Aorta (tissue), 5 donors: ENCODE results near the gene ZKSCAN1. TPM values are rescaled to one million over a fixed set of nuclear protein-coding genes. Genes with fewer than 3 reads are reported as not detected.
"Not testable (repeated sequence)": the region's sequence is repeated elsewhere in the genome, so short reads cannot be mapped to it uniquely, and the experiment has no call there.

Source experiments
- ATAC-seq: fragments of 200-7000 bp; cut with Tn5 transposase; one replicate; pipeline ENCODE4 v1.9.1; 2022; ENCODE audit warnings: moderate library complexity; ENCODE audit not compliant: low FRiP score
- DNase-seq, 2 donors: peaks; one replicate each; pipeline ENCODE4 v3.0.0-alpha.2; 2020
- H3K27ac ChIP-seq, 2 donors: one replicate each; pipeline ENCODE4 v1.5.1; 2013; ENCODE audit warnings: low read length in 2 of 2, mild to moderate bottlenecking in 2 of 2, moderate library complexity in 2 of 2, control low read depth in 1 of 2, inconsistent platforms in 1 of 2, low read depth in 1 of 2
- H3K27me3 ChIP-seq, 2 donors: one replicate each; pipeline ENCODE4 v1.6.1; 2013; ENCODE audit warnings: control low read depth in 1 of 2, low read length in 1 of 2, mild to moderate bottlenecking in 1 of 2, moderate library complexity in 1 of 2; ENCODE audit not compliant: insufficient read depth in 2 of 2, control insufficient read depth in 1 of 2
- H3K36me3 ChIP-seq, 2 donors: one replicate each; pipeline ENCODE4 v1.6.1; 2013; ENCODE audit warnings: control low read depth in 1 of 2, low read length in 1 of 2, mild to moderate bottlenecking in 1 of 2; ENCODE audit not compliant: insufficient read depth in 2 of 2, control insufficient read depth in 1 of 2
- H3K4me1 ChIP-seq, 2 donors: one replicate each; pipeline ENCODE4 v1.6.1; 2013; ENCODE audit warnings: low read length in 2 of 2, control low read depth in 1 of 2, mild to moderate bottlenecking in 1 of 2, moderate library complexity in 1 of 2; ENCODE audit not compliant: insufficient read depth in 2 of 2, control insufficient read depth in 1 of 2
- H3K4me3 ChIP-seq, 2 donors: one replicate each; pipeline ENCODE4 v1.5.1; 2013; ENCODE audit warnings: low read length in 2 of 2, control low read depth in 1 of 2, mild to moderate bottlenecking in 1 of 2
- H3K9me3 ChIP-seq: one replicate; pipeline ENCODE4 v1.6.1; 2013; ENCODE audit warnings: mild to moderate bottlenecking, low read length; ENCODE audit not compliant: control insufficient read depth
- WGBS, 2 donors: extraction: QIAGEN DNeasy Blood & Tissue Kit; methylation state at CpG; one replicate each; pipeline ENCODE4 v1.1.7; 2013; 5-methylcytosine and 5-hydroxymethylcytosine counted together
- intact Hi-C, 2 donors: fragments of 100-400 bp; cut with DNase I; formaldehyde crosslinking; loops; one replicate each; pipeline versions ENCODE4 v1.14.2 to v1.15.0; 2022
- polyA plus RNA-seq, 2 donors: library from polyadenylated mRNA; stranded (reverse); fragments of 200-250 nt; gene quantifications; one replicate each; pipeline ENCODE4 v1.2.3, GENCODE V29; 2013
- total RNA-seq, 2 donors: library from RNA; stranded (reverse); fragmentation: NEBNext Ultra II Directional; extraction: Animal tissue kit (Norgen Biotek cat#: 25700); gene quantifications; one replicate each; pipeline ENCODE4 v1.2.1, GENCODE V29; 2021
- donor health status: healthy with polysubstance abuse.
- donor health status: Bipolar disorder and iron deficiency.
- donor health status: DM: no; HTN: no; CAD: no.
- donor health status: DM: no; HTN: no; CAD: no.
- donor health status: DM: yes; HTN: yes; CAD: no.

The ZKSCAN1 gene
- total and polyA plus RNA-seq, 4 donors = 6.5 to 80.9 (median 36.6) TPM

DNA sequence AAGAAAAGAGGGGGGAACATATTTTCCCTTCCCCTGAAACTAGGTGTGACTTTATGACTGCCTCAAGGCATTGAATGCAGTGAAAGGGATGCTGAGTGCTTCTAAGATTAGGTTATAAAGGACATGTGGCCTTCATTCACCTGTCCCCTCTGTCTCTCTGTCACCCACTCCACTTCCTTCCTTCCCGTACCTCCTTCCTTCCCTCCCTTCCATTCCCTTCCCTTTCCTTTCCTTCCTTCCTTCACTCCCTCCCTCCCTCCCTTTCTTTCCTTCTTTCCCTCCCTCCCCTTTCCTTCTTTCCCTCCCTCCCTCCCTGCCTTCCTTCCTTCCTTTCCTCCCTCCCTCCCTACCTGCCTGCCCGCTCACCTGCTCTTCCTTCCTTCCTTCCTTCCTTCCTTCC is 4.5 kb upstream of the ZKSCAN1 start:
- no peak overlapping the region for H3K27ac ChIP-seq
- no peaks in the 10 kb centered on the region for H3K27me3 ChIP-seq
- 72% methylated on average over 2 of the region's 2 CpGs for WGBS, 2 donors
- H3K9me3 ChIP-seq = no peaks in the 10 kb centered on the region
- ATAC-seq (no peak), DNase-seq (no peak)
- no peaks in the 10 kb centered on the region for H3K4me1 ChIP-seq
- H3K4me3 ChIP-seq = no peak overlapping the region
- intact Hi-C loops = no loop called here
- no peaks in the 10 kb centered on the region for H3K36me3 ChIP-seq

DNA sequence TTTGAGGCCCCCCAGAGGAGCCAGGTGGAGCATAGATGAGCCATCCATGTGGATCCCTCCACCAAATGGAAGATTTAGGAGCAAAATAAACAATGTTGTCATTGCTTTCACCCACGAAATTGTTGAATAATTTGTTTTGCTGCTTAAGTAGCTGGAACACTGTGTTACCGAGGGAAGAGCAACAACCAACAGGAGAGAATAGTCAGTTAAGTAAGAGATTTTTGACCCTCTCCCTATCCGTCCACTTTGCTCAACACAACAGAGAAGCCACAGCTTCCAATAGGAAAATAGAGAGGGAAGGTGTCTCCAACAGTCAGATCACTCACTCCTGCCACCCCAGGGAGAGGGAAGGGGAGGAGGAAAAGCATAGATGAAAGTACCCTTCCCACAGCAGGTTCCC is 3.9 kb upstream of the ZKSCAN1 start:
- H3K9me3 ChIP-seq = no peaks in the 10 kb centered on the region
- no peaks in the 10 kb centered on the region for H3K4me1 ChIP-seq
- intact Hi-C loops = no loop called here
- no peaks in the 10 kb centered on the region for H3K27me3 ChIP-seq
- 30 to 35% methylated on average over 3 of the region's 3 CpGs for WGBS, 2 donors
- no peaks in the 10 kb centered on the region for H3K36me3 ChIP-seq
- no peak overlapping the region for H3K4me3 ChIP-seq
- ATAC-seq = no peak
- DNase-seq = no peak
- no peak overlapping the region for H3K27ac ChIP-seq

DNA sequence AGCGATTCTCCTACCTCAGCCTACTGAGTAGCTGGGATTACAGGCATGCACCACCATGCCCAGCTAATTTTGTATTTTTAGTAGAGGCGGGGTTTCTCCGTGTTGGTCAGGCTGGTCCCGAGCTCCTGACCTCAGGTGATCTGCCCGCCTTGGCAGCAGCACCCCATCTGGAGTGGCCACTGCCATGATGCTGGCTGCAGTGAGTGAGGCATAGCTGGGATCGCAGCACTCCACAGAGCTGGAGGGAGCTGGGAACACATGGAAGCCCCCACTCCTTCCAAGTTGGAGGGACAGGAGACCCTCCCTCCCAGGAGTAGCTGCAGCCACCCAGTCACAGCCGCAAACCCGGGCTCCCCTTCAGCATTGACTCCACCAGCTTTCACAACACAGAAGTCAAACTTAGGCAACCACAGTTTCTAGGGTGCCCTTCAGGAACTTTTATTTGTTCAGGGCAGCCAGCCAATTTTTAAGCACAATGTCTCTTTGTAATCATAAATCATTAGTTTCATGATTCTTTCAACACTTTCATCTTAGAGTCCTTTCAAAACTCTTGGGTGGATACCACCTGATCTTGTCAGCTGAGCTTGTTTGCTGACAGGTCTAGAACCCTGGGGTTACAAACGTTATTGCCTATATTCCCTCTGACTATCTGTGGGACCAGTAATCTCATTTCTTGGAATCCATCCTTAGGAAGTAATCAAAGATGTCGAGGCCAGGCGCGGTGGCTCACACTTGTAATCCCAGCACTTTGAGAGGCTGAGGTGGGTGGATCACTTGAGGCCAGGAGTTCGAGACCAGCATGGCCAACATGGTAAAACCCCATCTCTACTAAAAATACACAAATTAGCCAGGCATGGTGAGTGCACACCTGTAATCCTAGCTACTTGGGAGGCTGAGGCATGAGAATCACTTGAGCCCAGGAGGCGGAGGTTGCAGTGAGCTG is 2.7 kb upstream of the ZKSCAN1 start:
- DNase-seq, H3K4me1 ChIP-seq, H3K36me3 ChIP-seq, ATAC-seq, intact Hi-C loops, H3K4me3 ChIP-seq, H3K27me3 ChIP-seq, H3K9me3 ChIP-seq, H3K27ac ChIP-seq: not testable (repeated sequence)
- 78 to 79% methylated on average over 14 of the region's 14 CpGs for whole genome bisulfite sequencing, 2 donors

DNA sequence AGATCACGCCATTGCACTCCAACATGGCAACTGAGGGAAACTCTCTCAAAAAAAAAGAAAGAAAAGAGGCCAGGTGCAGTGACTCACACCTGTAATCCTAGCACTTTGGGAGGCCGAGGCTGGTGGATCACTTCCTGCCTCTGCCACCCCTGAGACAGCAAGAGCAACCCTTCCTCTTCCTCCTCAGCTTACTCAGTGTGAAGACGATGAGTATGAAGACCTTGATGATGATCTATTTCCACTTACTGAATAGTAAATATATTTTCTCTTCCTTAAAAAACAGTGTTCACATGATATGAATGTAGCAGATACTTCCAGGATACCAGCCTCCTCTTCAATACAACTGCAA is 2.1 kb upstream of the ZKSCAN1 start:
- Histone ChIP-seq H3K4me1 (peaks cover 0 to 6% of the 10 kb centered on the region in 2 donors), H3K27ac (no peak overlapping the region), H3K9me3 (no peaks in the 10 kb centered on the region), H3K27me3 (no peaks in the 10 kb centered on the region), H3K4me3 (no peak overlapping the region), H3K36me3 (no peaks in the 10 kb centered on the region)
- 85% methylated on average over 3 of the region's 3 CpGs for WGBS, 2 donors
- DNase-seq = no peak
- intact Hi-C loops = no loop called here
- ATAC-seq = no peak

DNA sequence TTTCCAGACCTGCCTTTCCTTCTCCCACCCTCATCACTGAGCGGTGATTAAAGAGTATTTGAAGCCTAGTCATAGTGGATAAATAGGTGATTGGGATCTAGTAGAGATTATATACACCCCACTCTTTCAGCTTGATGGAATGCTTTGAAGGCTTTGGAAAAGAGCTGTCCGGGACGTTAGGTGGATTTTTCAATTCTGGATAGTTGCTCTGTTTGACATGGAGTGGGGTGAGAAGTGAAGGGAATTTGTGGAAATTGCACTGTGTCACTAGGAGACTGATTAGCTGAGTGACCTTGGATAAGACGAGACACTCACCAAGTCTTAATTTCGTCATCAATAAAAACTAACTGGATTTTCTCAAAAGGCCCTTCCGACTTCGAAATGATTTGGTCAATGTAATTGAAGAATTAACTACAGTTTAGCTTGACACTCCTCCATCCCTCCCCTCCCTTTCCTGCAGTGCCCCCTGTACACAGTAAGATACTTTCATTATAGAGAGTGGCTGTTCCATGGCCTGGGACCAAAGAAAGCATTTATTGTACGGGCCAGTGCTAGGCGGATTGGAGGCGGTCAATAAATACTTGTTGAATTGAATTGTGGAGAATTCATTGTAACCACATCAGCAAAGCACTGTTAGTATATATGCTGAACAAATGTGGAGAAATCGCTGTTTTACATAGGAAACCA is 962 bp downstream of the ZKSCAN1 start:
- Histone ChIP-seq H3K36me3 (no peaks in the 10 kb centered on the region), H3K4me1 (peaks cover 0 to 6% of the 10 kb centered on the region in 2 donors), H3K9me3 (no peaks in the 10 kb centered on the region), H3K27ac (peak overlapping the region in 1 of 2 donors; percentile 81), H3K27me3 (no peaks in the 10 kb centered on the region), H3K4me3 (peak overlapping the region; percentile 94 to 98)
- intact Hi-C loops = loop anchor here in 1 of 2 donors (1.0 kb wide), 1 partner anchor 34 kb away; no protein-coding TSS in a partner anchor
- DNase-seq = no peak
- ATAC-seq = no peak
- 21 to 22% methylated on average over 11 of the region's 11 CpGs for WGBS, 2 donors

DNA sequence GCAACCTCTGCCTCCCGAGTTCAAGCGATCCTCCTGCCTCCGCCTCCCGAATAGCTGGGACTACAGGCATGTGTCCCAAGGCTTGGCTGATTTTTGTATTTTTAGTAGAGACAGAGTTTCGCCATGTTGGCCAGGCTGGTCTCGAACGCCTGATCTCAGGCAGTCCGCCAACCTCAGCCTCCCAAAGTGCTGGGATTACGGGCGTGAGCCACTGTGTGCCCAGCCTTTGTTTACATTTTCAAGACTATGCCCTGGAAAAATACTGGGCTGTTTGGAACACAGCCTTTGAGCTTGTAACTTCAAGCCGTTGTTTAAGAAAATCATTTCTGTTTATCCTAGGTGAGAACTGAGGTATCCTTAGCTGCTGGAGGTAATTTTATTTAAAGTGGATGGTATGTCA is 1.9 kb downstream of the ZKSCAN1 start:
- Histone ChIP-seq H3K36me3 (no peaks in the 10 kb centered on the region), H3K27ac (peak overlapping the region in 1 of 2 donors; percentile 3), H3K9me3 (no peaks in the 10 kb centered on the region), H3K4me3 (no peak overlapping the region), H3K4me1 (peaks cover 0 to 6% of the 10 kb centered on the region in 2 donors), H3K27me3 (no peaks in the 10 kb centered on the region)
- 41 to 42% methylated on average over 11 of the region's 11 CpGs for WGBS, 2 donors
- DNase-seq (no peak), ATAC-seq (no peak)
- intact Hi-C loops = no loop called here

DNA sequence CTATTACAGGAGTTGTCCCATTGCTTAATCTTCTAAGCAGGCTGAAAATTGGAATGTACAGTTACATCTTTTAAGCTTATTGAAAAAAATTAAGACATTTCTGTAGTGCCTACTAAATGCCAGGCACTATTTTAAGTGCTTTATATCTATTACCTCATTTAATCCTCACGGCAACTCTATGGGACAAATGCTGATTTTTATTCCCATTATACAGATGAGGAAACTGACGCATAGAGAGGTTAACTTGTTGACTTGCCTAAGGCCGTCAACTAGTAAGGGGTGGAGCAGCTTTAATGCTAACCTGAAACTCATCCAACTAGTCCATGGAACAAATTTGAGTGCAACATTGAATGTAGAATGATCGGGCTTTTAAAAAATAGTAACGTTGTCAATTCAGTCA is 2.5 kb downstream of the ZKSCAN1 start:
- DNase-seq (no peak), ATAC-seq (no peak)
- no peaks in the 10 kb centered on the region for H3K27me3 ChIP-seq
- H3K4me1 ChIP-seq = peaks cover 0 to 6% of the 10 kb centered on the region in 2 donors
- H3K9me3 ChIP-seq = no peaks in the 10 kb centered on the region
- WGBS, 2 donors = 91 to 94% methylated on average over 5 of the region's 5 CpGs
- no peak overlapping the region for H3K27ac ChIP-seq
- H3K4me3 ChIP-seq = no peak overlapping the region
- peaks cover 0 to 2% of the 10 kb centered on the region in 2 donors for H3K36me3 ChIP-seq
- intact Hi-C loops = no loop called here

DNA sequence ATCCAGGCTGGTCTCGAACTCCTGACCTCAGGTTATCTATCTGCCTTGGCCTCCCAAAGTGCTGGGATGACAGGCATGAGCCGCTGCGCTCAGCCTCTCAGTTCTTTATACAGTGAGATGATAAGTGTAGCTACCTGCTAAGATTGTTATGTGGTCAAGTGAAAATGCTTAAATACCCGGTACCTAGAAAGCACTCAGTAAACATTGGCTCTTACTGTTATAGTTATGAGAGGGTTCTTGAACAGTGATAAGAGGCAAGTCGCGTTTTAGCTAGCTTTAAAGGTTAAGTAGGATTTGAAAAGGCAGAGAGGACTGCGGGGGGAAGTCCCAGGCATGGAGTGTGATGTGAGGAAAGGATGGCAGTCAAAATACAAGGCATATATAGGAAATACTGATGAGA is 4.5 kb downstream of the ZKSCAN1 start:
- ATAC-seq (no peak), DNase-seq (no peak)
- H3K4me3 ChIP-seq = no peak overlapping the region
- peaks cover 4 to 8% of the 10 kb centered on the region in 2 donors for H3K36me3 ChIP-seq
- H3K9me3 ChIP-seq = no peaks in the 10 kb centered on the region
- WGBS, 2 donors = 85 to 86% methylated on average over 7 of the region's 7 CpGs
- no peaks in the 10 kb centered on the region for H3K27me3 ChIP-seq
- intact Hi-C loops = no loop called here
- H3K4me1 ChIP-seq = peaks cover 0 to 6% of the 10 kb centered on the region in 2 donors
- no peak overlapping the region for H3K27ac ChIP-seq
